Thyroid gland (tissue), 4 donors: ENCODE measurements around the gene MFGE8. TPM values are rescaled to one million over a fixed set of nuclear protein-coding genes. Genes with fewer than 3 reads are reported as not detected.

Source experiments
- DNase-seq, 2 donors: peaks; one replicate each; pipeline ENCODE4 v3.0.0-alpha.2; 2019
- H3K27ac ChIP-seq, 3 donors: fragments of 200-600 bp; sonication (generic); 1 replicate in 2 of 3; 2 replicates in 1 of 3; pipeline ENCODE4 v1.5.1; 2016 to 2019; ENCODE audit warnings: mild to moderate bottlenecking in 1 of 3, moderate library complexity in 1 of 3
- H3K27me3 ChIP-seq: fragments of 200-600 bp; sonication (generic); one replicate; pipeline ENCODE4 v1.5.1; 2019
- H3K36me3 ChIP-seq, 2 donors: fragments of 200-600 bp; sonication (generic); one replicate each; pipeline ENCODE4 v1.5.1; 2016 to 2019
- H3K4me1 ChIP-seq, 2 donors: fragments of 200-600 bp; sonication (generic); one replicate each; pipeline ENCODE4 v1.5.1; 2017 to 2019
- H3K4me3 ChIP-seq, 3 donors: fragments of 200-600 bp; sonication (generic); replicated peaks in 1 of 3; 1 replicate in 2 of 3; 2 replicates in 1 of 3; pipeline ENCODE4 v1.5.1; 2016; ENCODE audit warnings: mild to moderate bottlenecking in 1 of 3
- H3K9me3 ChIP-seq: fragments of 200-600 bp; sonication (generic); one replicate; pipeline ENCODE4 v1.5.1; 2017
- CTCF ChIP-seq, 6 experiments: fragments of 200-600 bp in 3 of 6; fragments of 450-650 bp in 3 of 6; sonication (generic) in 3 of 6; IDR thresholded peaks; one replicate each; pipeline ENCODE4 v1.5.1; 2016 to 2019; ENCODE audit warnings: antibody characterized with exemption in 6 of 6, mild to moderate bottlenecking in 2 of 6, inconsistent platforms in 1 of 6, moderate library complexity in 1 of 6
- POLR2A ChIP-seq, 2 donors: fragments of 450-650 bp; IDR thresholded peaks; one replicate each; pipeline ENCODE4 v1.6.1; 2017; ENCODE audit warnings: antibody characterized with exemption in 2 of 2, mild to moderate bottlenecking in 2 of 2, moderate library complexity in 1 of 2
- WGBS, 2 donors: methylation state at CpG; one replicate each; pipeline ENCODE4 v1.1.5; 2017; 5-methylcytosine and 5-hydroxymethylcytosine counted together
- intact Hi-C: fragments of 100-400 bp; cut with DNase I; formaldehyde crosslinking; loops from one replicate; pipeline ENCODE4 v1.15.1; 2023
- total RNA-seq, 4 donors: library from RNA; depleted of rRNA; stranded (reverse); fragments of >200 nt; gene quantifications; one replicate each; pipeline ENCODE4 v1.2.3, GENCODE V29; 2016

The MFGE8 gene
- total RNA-seq, 4 donors from 2014 or later = 94.8 to 161 (median 101) TPM

GRCh38 chr15:88897142-88897455 lies 16.1 kb downstream of the MFGE8 start:
- no peaks in the 10 kb centered on the region for H3K27me3 ChIP-seq
- intact Hi-C loops = loop anchor here (10.0 kb wide), 2 partner anchors 272 to 348 kb away; partner anchors contain the start of genes AEN and FANCI
- DNase-seq = no peak
- H3K36me3 ChIP-seq = no peaks in the 10 kb centered on the region
- peaks cover 21 to 35% of the 10 kb centered on the region in 2 donors for H3K4me1 ChIP-seq
- H3K9me3 ChIP-seq = no peaks in the 10 kb centered on the region
- H3K27ac ChIP-seq = peak overlapping the region; percentile 36 to 80 (median 66)
- WGBS, 2 donors = 29 to 53% methylated on average over 4 to 5 of the region's 8 CpGs
- TF ChIP-seq CTCF (IDR thresholded peaks at IDR 0.05) (no peak), POLR2A (IDR thresholded peaks at IDR 0.05) (no peak)
- no peak overlapping the region for H3K4me3 ChIP-seq

GRCh38 chr15:88896333-88897033 lies 16.7 kb downstream of the MFGE8 start:
- peak in 1 of 2 donors; percentile 9 for DNase-seq
- H3K4me3 ChIP-seq = no peak overlapping the region
- H3K4me1 ChIP-seq = peaks cover 21 to 35% of the 10 kb centered on the region in 2 donors
- 65 to 70% methylated on average over 8 of the region's 8 CpGs for WGBS, 2 donors
- H3K9me3 ChIP-seq = no peaks in the 10 kb centered on the region
- no peaks in the 10 kb centered on the region for H3K27me3 ChIP-seq
- no peak for TF ChIP-seq POLR2A (IDR thresholded peaks at IDR 0.05)
- no peak for TF ChIP-seq CTCF (IDR thresholded peaks at IDR 0.05)
- H3K27ac ChIP-seq = peak overlapping the region in 2 of 3 donors; percentile 36 to 80
- intact Hi-C loops = loop anchor here (10.0 kb wide), 2 partner anchors 272 to 348 kb away; partner anchors contain the start of genes AEN and FANCI
- no peaks in the 10 kb centered on the region for H3K36me3 ChIP-seq

- WGBS, 2 donors = 0 to 3% methylated on average over 13 to 32 of the region's 70 CpGs
- intact Hi-C loops = loop anchor here (10.0 kb wide), 2 partner anchors 270 to 350 kb away; partner anchors contain the start of genes AEN and FANCI
Observed at GRCh38 chr15:88894819-88895767, 18.1 kb downstream of the MFGE8 start, which contains the start of gene HAPLN3. HAPLN3 (minus strand) TSS chr15:88895544; CDS start chr15:88887298, 8,246 bp downstream.

GRCh38 chr15:88894348-88894818 lies 18.8 kb downstream of the MFGE8 start:
- DNase-seq = peak; percentile 69 to 80
- H3K4me1 ChIP-seq = peaks cover 21 to 35% of the 10 kb centered on the region in 2 donors
- intact Hi-C loops = loop anchor here (10.0 kb wide), 2 partner anchors 270 to 350 kb away; partner anchors contain the start of genes AEN and FANCI
- no peak overlapping the region for H3K27ac ChIP-seq
- peak overlapping the region in 1 of 3 donors; percentile 39 for H3K4me3 ChIP-seq
- no peaks in the 10 kb centered on the region for H3K36me3 ChIP-seq
- no peaks in the 10 kb centered on the region for H3K9me3 ChIP-seq
- peak in 5 of 6 experiments; percentile 25 to 77 (median 57) for TF ChIP-seq CTCF (IDR thresholded peaks at IDR 0.05)
- TF ChIP-seq POLR2A (IDR thresholded peaks at IDR 0.05) = no peak
- 0 to 3% methylated on average over 2 to 14 of the region's 23 CpGs for WGBS, 2 donors
- H3K27me3 ChIP-seq = no peaks in the 10 kb centered on the region

More at GRCh38 chr15:88894819-88895767, 18.1 kb downstream of the MFGE8 start, which contains the start of gene HAPLN3:
- H3K27ac ChIP-seq = no peak within 1 kb of the TSS
- no peaks in the 10 kb centered on the region for H3K36me3 ChIP-seq
- no peaks in the 10 kb centered on the region for H3K9me3 ChIP-seq
- DNase-seq = peak; percentile 47 to 59
- H3K27me3 ChIP-seq = no peaks in the 10 kb centered on the region
- peak within 1 kb of the TSS in 2 of 3 donors; percentile 11 to 39 for H3K4me3 ChIP-seq
- H3K4me1 ChIP-seq = peaks cover 21 to 35% of the 10 kb centered on the region in 2 donors
- TF ChIP-seq CTCF (IDR thresholded peaks at IDR 0.05) (no peak), POLR2A (IDR thresholded peaks at IDR 0.05) (no peak)
